GM10266 (cell line): ENCODE data around the gene RBFOX1.

Experiments
- DNase-seq: peaks from one replicate; pipeline ENCODE4 v3.0.0; 2012; ENCODE audit errors: extremely low spot score
- CTCF ChIP-seq: IDR thresholded peaks from 2 replicates; pipeline ENCODE4 v1.5.1; 2012; ENCODE audit warnings: mild to moderate bottlenecking, low read depth; ENCODE audit not compliant: control insufficient read depth, insufficient read depth; ENCODE audit errors: missing control alignments

The RBFOX1 gene

GRCh38 chr16:7450440-7450839, 117.8 kb downstream of the RBFOX1 start:
- DNase-seq, result no peak
- TF ChIP-seq CTCF, result no peak

- DNase-seq, result no peak
- no peak for TF ChIP-seq CTCF
Measured at GRCh38 chr16:7452090-7452489, 119.4 kb downstream of the RBFOX1 start.

GRCh38 chr16:7456211-7456610, 123.6 kb downstream of the RBFOX1 start:
- DNase-seq, result no peak
- no peak for TF ChIP-seq CTCF

GRCh38 chr16:7458144-7458543, 125.5 kb downstream of the RBFOX1 start:
- TF ChIP-seq CTCF, result no peak
- no peak for DNase-seq

GRCh38 chr16:7470344-7470743, 137.7 kb downstream of the RBFOX1 start:
- no peak for TF ChIP-seq CTCF

GRCh38 chr16:7471268-7471667, 138.6 kb downstream of the RBFOX1 start:
- no peak for TF ChIP-seq CTCF
- DNase-seq, result no peak

More at GRCh38 chr16:7470344-7470743, 137.7 kb downstream of the RBFOX1 start:
- DNase-seq, result no peak

GRCh38 chr16:7482032-7482431, 149.4 kb downstream of the RBFOX1 start:
- DNase-seq, result no peak
- no peak for TF ChIP-seq CTCF
